Osteoblast (primary cell): ENCODE measurements around the gene CCDC85C. TPM values are rescaled to one million over a fixed set of nuclear protein-coding genes. Genes with fewer than 3 reads are reported as not detected.

Experiments used
- DNase-seq: peaks from one replicate; pipeline ENCODE4 v3.0.0; 2011; ENCODE audit warnings: low spot score, mixed read lengths; ENCODE audit not compliant: insufficient read length; ENCODE audit errors: missing footprints
- H2AFZ ChIP-seq: 2 replicates; pipeline ENCODE4 v1.6.0; 2011; ENCODE audit warnings: mild to moderate bottlenecking, low read length
- H3K27ac ChIP-seq: 2 replicates; pipeline ENCODE4 v1.5.1; 2011; ENCODE audit warnings: mild to moderate bottlenecking, low read depth, low read length, moderate library complexity
- H3K27me3 ChIP-seq: 2 replicates; pipeline ENCODE4 v1.6.0; 2012; ENCODE audit warnings: mild to moderate bottlenecking, control low read depth, inconsistent platforms, low read length, moderate library complexity; ENCODE audit not compliant: insufficient read depth
- H3K36me3 ChIP-seq: 2 replicates; pipeline ENCODE4 v1.5.1; 2011; ENCODE audit warnings: mild to moderate bottlenecking, low read length, control low read depth, moderate library complexity; ENCODE audit not compliant: insufficient read depth
- H3K4me1 ChIP-seq: 2 replicates; pipeline ENCODE4 v1.5.1; 2011; ENCODE audit warnings: mild to moderate bottlenecking, low read length, control low read depth, moderate library complexity; ENCODE audit not compliant: insufficient read depth
- H3K4me2 ChIP-seq: 2 replicates; pipeline ENCODE4 v1.6.0; 2011; ENCODE audit warnings: mild to moderate bottlenecking, low read length; ENCODE audit not compliant: insufficient read depth
- H3K4me3 ChIP-seq: fragments of 200-600 bp; sonication (generic); 3 replicates; pipeline ENCODE4 v1.5.1; 2012; ENCODE audit warnings: mild to moderate bottlenecking, low read length, inconsistent platforms; ENCODE audit not compliant: insufficient read depth
- H3K79me2 ChIP-seq: 2 replicates; pipeline ENCODE4 v1.6.0; 2012; ENCODE audit warnings: mild to moderate bottlenecking, low read length, control low read depth, inconsistent platforms; ENCODE audit not compliant: insufficient read depth
- H3K9me3 ChIP-seq: 2 replicates; pipeline ENCODE4 v1.5.1; 2011; ENCODE audit warnings: low read depth, low read length, control low read depth
- H4K20me1 ChIP-seq: 2 replicates; pipeline ENCODE4 v1.6.0; 2012; ENCODE audit warnings: mild to moderate bottlenecking, low read length, control low read depth; ENCODE audit not compliant: insufficient read depth
- CTCF ChIP-seq: IDR thresholded peaks from 2 replicates; pipeline ENCODE4 v1.5.1; 2011; ENCODE audit warnings: mild to moderate bottlenecking, low read depth, low read length, moderate library complexity; ENCODE audit errors: extremely low read depth
- total RNA-seq: library from RNA; depleted of rRNA; stranded (reverse); fragments of >200 nt; gene quantifications from 2 replicates; pipeline ENCODE4 v1.2.3, GENCODE V29; 2012

CCDC85C gene
- total RNA-seq, 1 donor, result 3.6 TPM

- H3K27ac ChIP-seq, result peak overlapping the region; percentile 60
- H2AFZ ChIP-seq, result no peak overlapping the region
Observed at GRCh38 chr14:99530407-99531155, 73.4 kb downstream of the CCDC85C start.

GRCh38 chr14:99529899-99530298, 74.1 kb downstream of the CCDC85C start:
- Histone ChIP-seq H3K9me3 (no peaks in the 10 kb centered on the region), H3K4me3 (no peak overlapping the region), H3K27me3 (no peaks in the 10 kb centered on the region), H3K4me1 (peaks cover 28% of the 10 kb centered on the region), H3K4me2 (no peak overlapping the region), H4K20me1 (peaks cover 3% of the 10 kb centered on the region), H3K79me2 (no peaks in the 10 kb centered on the region), H3K36me3 (no peaks in the 10 kb centered on the region), H2AFZ (no peak overlapping the region), H3K27ac (no peak overlapping the region)
- DNase-seq, result no peak
- no peak for TF ChIP-seq CTCF

More at GRCh38 chr14:99530407-99531155, 73.4 kb downstream of the CCDC85C start:
- Histone ChIP-seq H3K4me3 (no peak overlapping the region), H3K36me3 (no peaks in the 10 kb centered on the region), H3K9me3 (no peaks in the 10 kb centered on the region), H3K79me2 (no peaks in the 10 kb centered on the region), H3K4me1 (peaks cover 33% of the 10 kb centered on the region), H4K20me1 (peaks cover 3% of the 10 kb centered on the region), H3K27me3 (no peaks in the 10 kb centered on the region), H3K4me2 (no peak overlapping the region)
- DNase-seq, result no peak
- TF ChIP-seq CTCF, result no peak

- Histone ChIP-seq H3K36me3 (no peaks in the 10 kb centered on the region), H4K20me1 (no peaks in the 10 kb centered on the region), H3K9me3 (no peaks in the 10 kb centered on the region), H3K4me3 (no peak overlapping the region), H3K4me1 (peaks cover 29% of the 10 kb centered on the region), H3K4me2 (no peak overlapping the region), H3K79me2 (no peaks in the 10 kb centered on the region), H3K27me3 (no peaks in the 10 kb centered on the region), H3K27ac (no peak overlapping the region), H2AFZ (no peak overlapping the region)
- DNase-seq, result no peak
- TF ChIP-seq CTCF, result no peak
Observed at GRCh38 chr14:99527427-99528076, 76.5 kb downstream of the CCDC85C start.

GRCh38 chr14:99527026-99527425, 77.0 kb downstream of the CCDC85C start:
- H3K4me2 ChIP-seq, result no peak overlapping the region
- no peak overlapping the region for H3K4me3 ChIP-seq
- no peaks in the 10 kb centered on the region for H3K9me3 ChIP-seq
- H3K27ac ChIP-seq, result no peak overlapping the region
- H2AFZ ChIP-seq, result no peak overlapping the region
- no peaks in the 10 kb centered on the region for H4K20me1 ChIP-seq
- no peak for TF ChIP-seq CTCF
- no peaks in the 10 kb centered on the region for H3K27me3 ChIP-seq
- no peak for DNase-seq
- no peaks in the 10 kb centered on the region for H3K79me2 ChIP-seq
- H3K4me1 ChIP-seq, result peaks cover 31% of the 10 kb centered on the region
- no peaks in the 10 kb centered on the region for H3K36me3 ChIP-seq
